BE2C (cell line): Measurements from ENCODE around the gene KIF5C.

Experiments
- DNase-seq: peaks from one replicate; pipeline ENCODE4 v3.0.0-alpha.2; 2020
- H3K27me3 ChIP-seq: fragments of 250-450 bp; sonication (Bioruptor Pico); 2 replicates; pipeline ENCODE4 v1.5.1; 2020; ENCODE audit warnings: mild to moderate bottlenecking
- H3K36me3 ChIP-seq: fragments of 250-450 bp; sonication (Bioruptor Pico); 2 replicates; pipeline ENCODE4 v1.5.1; 2020; ENCODE audit warnings: mild to moderate bottlenecking
- H3K4me1 ChIP-seq: fragments of 250-450 bp; sonication (Bioruptor Pico); 2 replicates; pipeline ENCODE4 v1.5.1; 2020
- H3K4me3 ChIP-seq: 2 replicates; pipeline ENCODE4 v1.5.1; 2011; ENCODE audit warnings: low read depth, low read length
- H3K9me3 ChIP-seq: fragments of 250-450 bp; sonication (Bioruptor Pico); 2 replicates; pipeline ENCODE4 v1.5.1; 2020
- TF ChIP-seq, protein P1 (sequence below): IDR thresholded peaks from 2 replicates; pipeline ENCODE4 v1.5.1; 2012; ENCODE audit warnings: mild to moderate bottlenecking, low read depth, low read length

KIF5C gene

GRCh38 chr2:149055751-149056150 lies 180.7 kb downstream of the KIF5C start:
- H3K27me3 ChIP-seq, result no peaks in the 10 kb centered on the region; the same call in 1 of the 2 replicates
- no peaks in the 10 kb centered on the region for H3K4me1 ChIP-seq
- TF ChIP-seq, protein P1, sequence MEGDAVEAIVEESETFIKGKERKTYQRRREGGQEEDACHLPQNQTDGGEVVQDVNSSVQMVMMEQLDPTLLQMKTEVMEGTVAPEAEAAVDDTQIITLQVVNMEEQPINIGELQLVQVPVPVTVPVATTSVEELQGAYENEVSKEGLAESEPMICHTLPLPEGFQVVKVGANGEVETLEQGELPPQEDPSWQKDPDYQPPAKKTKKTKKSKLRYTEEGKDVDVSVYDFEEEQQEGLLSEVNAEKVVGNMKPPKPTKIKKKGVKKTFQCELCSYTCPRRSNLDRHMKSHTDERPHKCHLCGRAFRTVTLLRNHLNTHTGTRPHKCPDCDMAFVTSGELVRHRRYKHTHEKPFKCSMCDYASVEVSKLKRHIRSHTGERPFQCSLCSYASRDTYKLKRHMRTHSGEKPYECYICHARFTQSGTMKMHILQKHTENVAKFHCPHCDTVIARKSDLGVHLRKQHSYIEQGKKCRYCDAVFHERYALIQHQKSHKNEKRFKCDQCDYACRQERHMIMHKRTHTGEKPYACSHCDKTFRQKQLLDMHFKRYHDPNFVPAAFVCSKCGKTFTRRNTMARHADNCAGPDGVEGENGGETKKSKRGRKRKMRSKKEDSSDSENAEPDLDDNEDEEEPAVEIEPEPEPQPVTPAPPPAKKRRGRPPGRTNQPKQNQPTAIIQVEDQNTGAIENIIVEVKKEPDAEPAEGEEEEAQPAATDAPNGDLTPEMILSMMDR, result no peak
- H3K4me3 ChIP-seq, result no peak overlapping the region
- no peak for DNase-seq
- no peaks in the 10 kb centered on the region for H3K9me3 ChIP-seq
- H3K36me3 ChIP-seq, result no peaks in the 10 kb centered on the region

- H3K9me3 ChIP-seq, result no peaks in the 10 kb centered on the region
- no peaks in the 10 kb centered on the region for H3K4me1 ChIP-seq
- H3K27me3 ChIP-seq, result no peaks in the 10 kb centered on the region; the same call in 1 of the 2 replicates
- H3K36me3 ChIP-seq, result no peaks in the 10 kb centered on the region
- no peak for DNase-seq
- TF ChIP-seq, protein P1, result no peak
- H3K4me3 ChIP-seq, result no peak overlapping the region
Measured at GRCh38 chr2:149056541-149057255, 181.7 kb downstream of the KIF5C start.

- Histone ChIP-seq H3K27me3 (no peaks in the 10 kb centered on the region; the same call in 1 of the 2 replicates), H3K4me1 (no peaks in the 10 kb centered on the region), H3K9me3 (no peaks in the 10 kb centered on the region), H3K4me3 (no peak overlapping the region), H3K36me3 (no peaks in the 10 kb centered on the region)
- TF ChIP-seq, protein P1, result no peak
- no peak for DNase-seq
Measured at GRCh38 chr2:149057401-149057800, 182.4 kb downstream of the KIF5C start.

DNA sequence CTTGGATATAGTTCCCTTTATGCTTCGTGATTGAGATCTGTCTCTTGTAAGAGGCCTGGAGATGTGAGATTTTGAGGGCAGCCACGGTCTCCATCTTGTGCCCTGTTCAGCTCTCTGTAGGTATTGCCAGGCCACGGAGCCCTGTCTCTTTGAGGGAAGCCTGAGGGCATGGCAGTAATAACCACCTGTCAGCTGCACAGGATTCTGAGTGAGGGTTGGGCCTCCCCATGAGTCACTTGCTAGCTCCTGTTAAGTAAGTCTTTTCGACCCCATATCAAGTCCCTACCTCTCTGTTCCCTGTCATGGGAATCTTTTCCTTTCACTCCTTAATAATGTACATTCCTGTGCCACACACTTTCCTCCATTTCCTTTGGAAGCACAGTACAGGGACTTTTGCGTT lies 183.9 kb downstream of the KIF5C start:
- no peak for DNase-seq
- H3K27me3 ChIP-seq, result no peaks in the 10 kb centered on the region; the same call in 1 of the 2 replicates
- no peaks in the 10 kb centered on the region for H3K36me3 ChIP-seq
- no peaks in the 10 kb centered on the region for H3K4me1 ChIP-seq
- H3K9me3 ChIP-seq, result no peaks in the 10 kb centered on the region
- TF ChIP-seq, protein P1, result no peak
- H3K4me3 ChIP-seq, result no peak overlapping the region

DNA sequence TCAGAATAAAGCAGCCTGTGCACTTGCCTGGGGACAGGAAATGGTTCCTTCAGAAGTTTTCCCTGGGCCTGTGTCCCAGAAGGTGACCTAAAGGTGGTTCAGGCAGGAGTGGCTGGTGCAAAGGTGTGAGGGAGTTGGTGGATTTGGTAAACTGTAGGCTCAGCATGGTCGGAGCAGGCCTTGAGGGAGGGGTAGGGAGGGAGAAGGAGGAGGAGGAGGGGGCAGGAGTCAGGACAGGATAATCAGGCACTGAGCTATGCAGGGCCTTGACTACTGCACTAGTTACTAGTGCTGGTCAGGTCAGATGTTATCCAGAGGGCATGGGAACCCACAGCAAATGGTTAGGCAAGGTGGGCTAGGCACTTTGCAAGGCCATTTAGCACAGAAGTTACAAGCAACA lies 184.8 kb downstream of the KIF5C start:
- TF ChIP-seq, protein P1, result no peak
- no peaks in the 10 kb centered on the region for H3K9me3 ChIP-seq
- no peaks in the 10 kb centered on the region for H3K4me1 ChIP-seq
- no peak for DNase-seq
- no peaks in the 10 kb centered on the region for H3K36me3 ChIP-seq
- H3K27me3 ChIP-seq, result no peaks in the 10 kb centered on the region; the same call in 1 of the 2 replicates
- no peak overlapping the region for H3K4me3 ChIP-seq

- DNase-seq, result no peak
- H3K9me3 ChIP-seq, result no peaks in the 10 kb centered on the region
- H3K27me3 ChIP-seq, result no peaks in the 10 kb centered on the region
- no peaks in the 10 kb centered on the region for H3K4me1 ChIP-seq
- no peaks in the 10 kb centered on the region for H3K36me3 ChIP-seq
- TF ChIP-seq, protein P1, result no peak
- no peak overlapping the region for H3K4me3 ChIP-seq
Measured at GRCh38 chr2:149061133-149061745, 186.2 kb downstream of the KIF5C start.
